Raji (cell line): Measurements from ENCODE around the gene TMX4.

ENCODE experiments used
- POLR2A ChIP-seq: IDR thresholded peaks from 2 replicates; pipeline ENCODE4 v1.6.1; 2011; ENCODE audit warnings: low read depth, low read length, control low read depth; ENCODE audit not compliant: insufficient read depth

The TMX4 gene

DNA sequence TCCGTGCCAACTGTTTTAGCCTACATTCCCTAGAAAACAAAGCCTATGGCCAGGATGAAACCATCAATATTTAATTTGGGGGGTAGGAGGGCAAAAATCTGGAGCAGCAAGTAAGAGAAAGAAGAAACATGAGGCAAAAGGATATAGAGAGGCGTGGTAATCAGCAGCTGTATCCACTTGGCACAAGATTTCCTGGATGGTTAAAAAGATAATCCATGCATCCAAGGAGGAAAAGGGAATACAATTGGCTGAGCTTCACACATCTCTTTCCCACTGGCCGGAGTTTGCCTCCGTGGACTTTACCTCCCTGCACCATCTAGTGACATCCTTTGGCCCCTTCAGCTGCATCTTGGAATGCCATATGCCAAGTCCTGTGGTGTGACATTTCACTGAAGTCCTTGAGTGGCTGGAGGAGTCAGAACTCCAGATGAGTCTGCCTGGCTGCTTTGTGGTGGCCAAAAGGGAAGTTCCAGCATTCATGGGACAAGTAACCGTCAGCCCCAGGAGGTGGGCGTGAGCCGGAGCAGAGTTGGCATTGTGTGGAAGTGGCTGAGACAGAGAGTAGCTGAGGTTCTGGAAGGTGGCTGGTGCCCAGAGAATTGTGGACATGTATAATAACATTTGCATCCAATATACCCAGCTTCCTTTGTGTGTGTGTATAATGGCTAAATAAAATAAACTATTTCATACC is 13.7 kb upstream of the TMX4 start:
- TF ChIP-seq POLR2A, result no peak

DNA sequence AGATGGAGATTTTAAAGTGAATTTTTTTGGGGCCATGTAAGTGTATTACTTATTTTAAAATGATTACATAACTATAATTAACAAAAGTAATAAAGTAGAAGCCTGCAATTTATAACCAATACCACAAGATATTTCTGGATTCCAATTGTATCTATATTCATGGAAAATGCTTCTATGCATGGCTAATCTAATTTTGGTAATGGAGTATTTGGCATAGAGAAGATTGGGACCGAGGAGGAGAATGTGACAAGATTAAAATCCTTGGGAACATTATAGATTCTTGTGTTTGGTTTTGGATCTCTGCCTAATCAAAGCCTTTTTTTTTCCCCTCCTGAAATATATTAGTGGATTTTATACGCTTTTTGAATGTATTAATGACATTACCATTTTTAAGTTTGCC is 12.9 kb upstream of the TMX4 start:
- no peak for TF ChIP-seq POLR2A

DNA sequence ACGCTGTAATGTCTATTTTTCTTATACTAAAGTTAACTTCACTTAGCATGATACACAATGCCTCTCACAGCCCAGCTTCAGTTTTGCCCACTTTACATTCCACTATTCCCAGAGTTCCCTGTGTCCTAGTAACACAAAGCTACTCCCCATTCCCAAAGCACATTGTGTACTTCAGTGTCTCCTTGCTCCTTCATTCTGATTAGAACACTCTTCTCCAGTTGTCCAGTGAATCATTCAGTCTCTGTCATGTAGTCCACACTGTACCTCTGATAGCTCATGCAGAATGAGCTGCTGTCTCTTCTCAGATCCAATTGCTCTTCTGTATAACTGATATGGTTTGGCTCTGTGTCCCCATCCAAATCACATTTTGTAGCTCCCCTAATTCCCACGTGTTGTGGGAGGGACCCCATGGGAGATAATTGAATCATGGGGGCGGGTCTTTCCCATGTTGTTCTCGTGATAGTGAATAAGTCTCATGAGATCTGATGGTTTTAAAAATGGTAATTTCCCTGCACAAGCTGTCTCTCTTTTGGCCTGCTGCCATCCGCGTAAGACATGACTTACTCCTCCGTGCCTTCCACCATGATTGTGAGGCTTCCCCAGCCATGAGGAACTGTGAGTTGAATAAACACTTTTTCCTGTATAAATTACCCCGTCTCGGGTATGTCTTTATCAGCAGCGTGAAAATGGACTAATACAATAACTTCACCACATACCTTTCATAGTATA is 2.1 kb upstream of the TMX4 start:
- no peak for TF ChIP-seq POLR2A

DNA sequence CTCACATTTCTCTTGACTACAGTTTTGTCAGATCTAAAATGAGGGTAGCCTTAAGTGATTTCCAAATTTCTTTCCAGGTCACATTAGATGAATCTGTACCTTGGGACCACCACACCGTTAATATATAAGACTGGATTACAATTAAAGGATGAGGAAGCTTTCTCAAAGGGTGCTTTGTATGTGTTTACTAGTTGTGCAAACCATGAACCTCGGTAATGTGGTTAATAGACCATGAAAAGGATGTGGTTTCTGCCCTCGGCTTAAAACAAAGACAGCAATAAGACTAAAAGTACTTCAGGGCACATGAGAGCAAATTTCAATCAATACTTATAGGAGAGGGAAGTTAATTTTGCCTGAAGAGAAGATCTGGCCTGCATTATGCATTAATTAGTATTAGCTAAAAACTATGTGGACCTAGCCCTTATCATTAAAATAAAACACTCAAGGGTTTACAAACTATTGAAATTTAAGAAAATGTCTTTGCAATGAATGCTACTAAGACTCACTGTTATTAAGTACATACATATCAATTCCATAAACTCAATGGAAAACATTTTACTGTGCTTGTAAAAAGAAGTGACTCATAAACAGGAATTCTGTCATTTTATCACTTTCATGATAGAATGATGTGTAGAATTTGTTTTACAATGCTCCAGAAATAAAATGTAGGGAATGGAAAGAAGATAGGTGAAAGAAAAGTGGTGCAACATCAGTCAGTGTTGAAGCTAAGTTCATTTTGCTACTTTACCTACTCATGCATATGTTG is 936 bp upstream of the TMX4 start:
- no peak for TF ChIP-seq POLR2A

DNA sequence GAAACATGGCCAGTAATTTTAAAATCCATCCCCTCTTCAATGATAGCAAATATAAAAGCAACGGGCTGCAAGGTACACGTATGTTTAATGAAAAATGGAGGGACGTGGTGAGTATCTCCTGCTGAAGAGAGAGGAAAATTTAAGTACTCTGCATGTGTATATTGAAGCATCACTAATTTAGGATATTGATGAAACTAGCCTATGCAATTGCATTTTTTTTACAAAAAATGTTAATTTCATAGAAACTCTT is 362 bp upstream of the TMX4 start:
- no peak for TF ChIP-seq POLR2A

DNA sequence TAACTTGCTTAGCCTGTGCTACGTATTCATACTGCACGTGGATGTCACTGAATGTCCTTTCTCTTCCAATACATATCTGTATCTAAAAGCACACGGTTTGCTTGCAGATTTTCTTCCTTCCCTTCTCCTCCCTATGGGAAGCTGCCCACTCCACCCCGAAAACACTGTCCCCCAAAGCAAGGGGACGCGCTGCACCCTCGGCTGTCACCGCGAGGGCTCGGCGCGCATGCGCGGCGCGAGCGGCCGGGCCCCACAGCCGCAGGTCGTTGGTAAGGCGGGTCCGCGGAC is 659 bp downstream of the TMX4 start:
- TF ChIP-seq POLR2A, result no peak

DNA sequence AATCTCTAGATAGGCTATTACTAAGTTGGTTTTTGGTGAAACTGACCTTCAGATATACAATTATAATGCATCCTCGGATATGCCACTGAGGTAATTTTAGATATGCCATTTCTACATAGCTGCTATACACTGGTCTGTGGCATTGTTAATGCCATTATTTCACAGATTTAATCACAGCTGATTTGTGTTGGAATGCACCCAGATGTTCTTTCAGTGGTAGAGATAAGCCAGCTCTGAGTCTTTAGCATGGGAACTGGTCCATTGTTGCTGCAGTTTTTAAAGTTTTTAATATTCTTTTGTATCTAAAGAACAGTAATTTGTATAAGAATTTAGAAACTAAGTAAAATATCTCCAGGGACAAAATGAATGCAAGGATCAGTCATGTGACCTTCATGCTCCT is 6.8 kb downstream of the TMX4 start:
- TF ChIP-seq POLR2A, result no peak

DNA sequence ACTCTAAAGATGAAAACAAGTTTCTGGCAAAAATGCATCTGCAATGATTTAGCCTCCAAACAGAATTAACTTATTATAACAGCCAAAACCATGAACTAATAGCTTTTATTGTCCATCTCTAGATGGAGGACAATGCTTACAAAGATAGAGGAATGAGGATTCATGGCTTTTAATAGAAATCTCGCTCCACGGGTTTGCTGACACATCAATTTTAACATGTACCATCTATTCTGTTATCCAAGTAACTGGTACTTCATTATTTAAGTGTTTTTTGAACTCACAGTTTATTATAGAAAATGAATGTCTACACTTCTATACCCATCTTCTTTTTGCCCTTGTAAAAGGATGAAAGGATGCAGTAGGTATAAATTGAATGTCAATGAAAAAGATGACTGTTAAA is 10.8 kb downstream of the TMX4 start:
- TF ChIP-seq POLR2A, result no peak

DNA sequence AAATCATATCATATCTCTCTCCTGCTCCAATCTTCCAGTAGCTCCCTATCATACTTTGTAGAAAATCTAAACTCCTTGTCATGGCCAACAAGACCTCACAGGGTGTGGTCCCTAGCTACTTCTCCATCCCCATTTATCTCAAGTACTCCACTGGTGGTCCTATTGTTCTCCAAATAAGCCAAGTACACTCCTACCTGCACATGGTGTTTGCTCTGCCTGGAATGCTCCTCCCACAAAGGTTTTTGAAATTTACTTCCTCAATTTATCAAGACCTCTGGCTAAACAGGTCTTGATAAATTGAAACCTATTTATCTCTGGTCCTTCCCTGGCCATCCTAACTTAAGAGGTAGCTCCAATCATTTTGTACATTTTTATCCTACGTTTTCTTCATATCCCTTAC is 12.1 kb downstream of the TMX4 start:
- TF ChIP-seq POLR2A, result no peak

DNA sequence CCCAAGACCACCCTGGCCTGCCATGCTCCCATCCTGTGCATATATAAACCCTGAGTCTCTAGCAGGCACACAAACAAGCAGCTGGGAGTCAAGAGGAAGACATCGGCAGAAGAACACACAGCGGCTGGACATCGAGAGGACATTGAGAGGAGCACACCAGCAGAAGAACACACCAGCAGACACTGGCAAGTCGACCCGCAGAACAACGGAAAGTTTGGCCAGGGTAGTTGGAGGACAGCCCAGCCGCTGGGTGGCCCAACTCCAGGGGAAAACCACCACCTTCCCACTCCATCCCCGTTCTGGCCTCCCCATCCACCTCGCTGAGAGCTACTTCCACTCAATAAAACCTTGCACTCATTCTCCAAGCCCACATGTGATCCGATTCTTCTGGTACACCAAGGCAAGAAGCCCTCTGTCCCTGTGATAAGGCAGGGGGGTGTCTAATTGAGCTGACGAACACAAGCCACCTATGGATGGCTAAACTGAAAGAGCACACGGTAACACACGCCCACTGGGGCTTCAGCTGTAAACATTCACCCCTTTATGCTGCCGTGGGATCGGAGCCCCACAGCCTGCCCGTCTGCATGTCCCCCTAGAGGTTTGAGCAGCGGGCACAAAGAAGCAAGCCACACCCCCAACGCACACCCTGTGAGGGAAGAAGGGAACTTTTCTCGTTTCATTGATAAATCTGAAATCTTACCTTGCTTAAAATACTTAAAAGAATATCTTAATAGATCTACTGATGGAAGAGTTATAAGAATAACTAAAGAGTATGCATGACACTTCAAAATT is 13.8 kb downstream of the TMX4 start:
- TF ChIP-seq POLR2A, result no peak

DNA sequence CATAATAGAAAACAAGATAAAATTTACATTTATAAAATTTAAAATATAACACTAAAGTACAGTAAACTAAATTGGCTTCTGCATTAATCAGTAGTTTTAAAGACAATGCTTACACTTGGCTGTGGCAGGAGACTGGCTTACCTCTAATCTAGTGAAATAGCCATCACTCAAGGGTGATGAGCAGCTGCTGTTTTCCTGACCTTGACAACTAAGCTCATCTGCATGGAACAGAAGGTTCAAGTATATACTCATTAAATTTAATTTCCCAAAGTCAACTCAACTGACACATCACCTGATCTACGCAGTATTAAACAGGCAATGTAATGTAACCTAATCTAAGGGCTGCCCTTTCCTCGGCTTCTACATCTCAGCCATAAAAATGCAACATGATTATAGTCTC is 14.5 kb downstream of the TMX4 start:
- TF ChIP-seq POLR2A, result no peak

DNA sequence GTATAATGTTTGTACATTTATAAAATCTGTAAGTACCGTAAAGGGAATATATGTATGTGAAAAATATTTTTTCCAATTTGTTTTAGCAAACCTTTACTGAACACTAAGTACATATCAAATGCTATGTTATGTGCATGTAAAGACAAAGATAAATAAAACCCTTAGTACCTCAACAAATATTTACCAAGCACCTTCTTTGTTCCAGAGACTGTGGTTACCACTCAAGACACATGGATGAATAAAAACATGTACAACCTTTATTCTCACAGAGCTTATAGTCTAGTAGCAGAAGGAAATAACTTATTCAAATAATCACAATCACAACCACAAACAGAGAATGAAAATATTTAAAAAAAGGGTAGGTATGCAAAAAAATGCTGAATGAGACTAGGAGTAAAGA is 17.5 kb downstream of the TMX4 start:
- TF ChIP-seq POLR2A, result no peak

DNA sequence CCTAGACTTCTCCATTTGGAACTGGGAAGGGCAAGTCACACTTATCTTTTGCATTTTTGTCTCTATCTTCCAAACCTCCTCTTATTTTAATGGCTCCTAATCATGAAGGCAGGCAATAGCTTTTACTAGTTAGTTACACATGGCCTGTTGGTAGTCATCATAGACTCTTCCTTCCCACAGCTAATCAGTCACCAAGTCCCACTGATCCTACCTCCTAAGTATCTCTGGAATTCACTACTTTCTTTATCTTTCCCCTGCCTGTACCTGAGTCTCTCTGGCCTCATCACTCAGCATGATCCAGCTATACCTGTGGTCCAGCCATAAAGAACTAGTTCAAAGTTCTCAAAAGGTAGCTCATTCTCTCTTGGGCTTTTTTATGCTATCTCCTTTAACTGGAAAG is 18.8 kb downstream of the TMX4 start:
- no peak for TF ChIP-seq POLR2A

DNA sequence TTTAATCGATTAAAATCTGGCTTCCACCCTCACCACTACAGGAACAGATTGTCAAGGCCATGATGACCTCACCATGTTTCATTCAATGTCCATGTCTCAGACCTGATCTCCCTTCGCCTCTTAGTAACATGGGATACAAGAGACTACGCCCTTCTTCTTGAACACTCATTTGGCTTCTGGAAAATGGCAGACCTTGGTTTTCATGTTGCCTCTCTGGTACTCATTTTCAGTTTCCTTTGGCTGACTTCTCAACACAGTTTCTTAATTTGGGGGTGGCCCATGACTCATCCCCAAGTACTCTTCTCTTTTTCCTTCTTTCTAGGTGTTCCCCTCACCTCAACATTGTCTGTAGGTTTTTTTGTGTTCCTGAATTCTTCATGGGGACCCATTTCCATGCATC is 22.7 kb downstream of the TMX4 start:
- TF ChIP-seq POLR2A, result no peak

DNA sequence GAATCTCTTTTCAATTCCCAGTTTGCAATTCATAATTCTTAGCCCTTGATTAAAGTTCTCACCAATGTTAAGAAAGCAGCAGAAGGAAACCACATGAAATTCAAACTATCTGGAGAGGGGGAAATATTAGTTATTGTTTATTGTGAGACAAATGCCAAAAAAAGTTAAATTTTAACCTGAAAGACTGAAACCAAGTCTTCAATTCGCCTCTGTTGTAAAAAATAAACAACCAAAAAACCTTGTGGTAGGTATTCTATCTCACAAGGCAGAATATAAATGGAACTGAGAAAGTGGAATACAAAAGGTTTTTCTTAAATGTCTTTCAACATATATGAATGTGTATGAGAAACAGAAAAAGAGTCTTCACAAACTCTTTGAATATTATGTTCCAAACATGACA is 24.8 kb downstream of the TMX4 start:
- no peak for TF ChIP-seq POLR2A

DNA sequence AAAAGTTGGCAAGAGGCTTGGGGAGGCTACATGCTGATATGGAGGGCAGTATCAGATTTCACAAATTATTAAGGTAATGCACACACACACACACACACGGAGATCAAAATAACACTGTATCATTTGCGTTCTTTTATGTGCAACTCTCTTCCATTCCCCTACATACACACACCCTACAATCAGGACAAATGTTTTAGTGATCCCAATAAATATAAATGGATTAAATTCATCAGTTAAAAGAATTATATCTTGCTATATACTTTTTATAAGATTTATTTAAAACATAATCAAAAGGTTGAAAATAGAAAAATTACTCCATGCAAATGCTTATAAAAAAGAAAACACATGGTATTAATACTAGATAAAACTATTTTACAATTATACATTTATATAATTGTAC is 25.9 kb downstream of the TMX4 start:
- no peak for TF ChIP-seq POLR2A
